Measurements from ENCODE around the gene CFAP45.

CFAP45 gene

GRCh38 chr1:159870704-159871103 lies 29.3 kb downstream of the CFAP45 start:
- no peak for DNase-seq

- DNase-seq, result no peak
These were observed 30.4 kb downstream of the CFAP45 start for GRCh38 chr1:159869607-159870006.

- no peak for DNase-seq
These were observed 30.8 kb downstream of the CFAP45 start for GRCh38 chr1:159869173-159869572.

GRCh38 chr1:159868766-159869165 lies 31.2 kb downstream of the CFAP45 start:
- peak; percentile 42 for DNase-seq

GRCh38 chr1:159867664-159868026 lies 32.3 kb downstream of the CFAP45 start:
- peak; percentile 86 for DNase-seq

- DNase-seq, result peak; percentile 39
These were observed 32.9 kb downstream of the CFAP45 start for GRCh38 chr1:159866905-159867663.

GRCh38 chr1:159866066-159866465 lies 33.9 kb downstream of the CFAP45 start:
- no peak for DNase-seq

GRCh38 chr1:159864262-159864661 lies 35.7 kb downstream of the CFAP45 start:
- no peak for DNase-seq

GRCh38 chr1:159862557-159862956 lies 37.4 kb downstream of the CFAP45 start, which contains the start of gene VSIG8:
TSS of gene VSIG8 (minus strand) at chr1:159862657. CDS start at chr1:159862521, 136 bp downstream.
- DNase-seq, result no peak

GRCh38 chr1:159862031-159862430 lies 37.9 kb downstream of the CFAP45 start:
- DNase-seq, result no peak

GRCh38 chr1:159861218-159861617 lies 38.7 kb downstream of the CFAP45 start:
- DNase-seq, result no peak

- DNase-seq, result no peak
These were observed 39.5 kb downstream of the CFAP45 start for GRCh38 chr1:159860456-159860855.

- no peak for DNase-seq
These were observed 40.1 kb downstream of the CFAP45 start for GRCh38 chr1:159859767-159860322.

- no peak for DNase-seq
These were observed 42.1 kb downstream of the CFAP45 start for GRCh38 chr1:159857889-159858288.

GRCh38 chr1:159856576-159856975 lies 43.4 kb downstream of the CFAP45 start:
- DNase-seq, result no peak

- no peak for DNase-seq
These were observed 44.3 kb downstream of the CFAP45 start for GRCh38 chr1:159855709-159856108.

- no peak for DNase-seq
These were observed 45.2 kb downstream of the CFAP45 start for GRCh38 chr1:159854693-159855192.

GRCh38 chr1:159854116-159854692 lies 45.8 kb downstream of the CFAP45 start:
- DNase-seq, result peak; percentile 16

- DNase-seq, result no peak
These were observed 46.4 kb downstream of the CFAP45 start for GRCh38 chr1:159853417-159854115.

- DNase-seq, result no peak
These were observed 48.6 kb downstream of the CFAP45 start for GRCh38 chr1:159851407-159851806.

- no peak for DNase-seq
These were observed 50.2 kb downstream of the CFAP45 start for GRCh38 chr1:159849626-159850366.

- DNase-seq, result no peak
These were observed 51.6 kb downstream of the CFAP45 start for GRCh38 chr1:159848326-159848725.

GRCh38 chr1:159847231-159847630 lies 52.7 kb downstream of the CFAP45 start:
- DNase-seq, result no peak
